Right cardiac atrium (tissue), 5 donors: Measurements from ENCODE around the gene MBP. TPM values are rescaled to one million over a fixed set of nuclear protein-coding genes. Genes with fewer than 3 reads are reported as not detected.

Source experiments
- ATAC-seq, 2 donors: fragments of 200-7000 bp; cut with Tn5 transposase; one replicate each; pipeline versions ENCODE4 v1.8.0 to v1.9.1; 2020; ENCODE audit warnings: moderate library complexity in 2 of 2, mild to moderate bottlenecking in 1 of 2
- DNase-seq, 3 donors: peaks; one replicate each; pipeline ENCODE4 v3.0.0-alpha.2; 2020
- H3K27ac ChIP-seq: one replicate; pipeline ENCODE4 v1.5.1; 2013; ENCODE audit warnings: mild to moderate bottlenecking, low read length, control low read depth, moderate library complexity
- H3K27me3 ChIP-seq: one replicate; pipeline ENCODE4 v1.6.1; 2013; ENCODE audit not compliant: control insufficient read depth, insufficient read depth
- H3K4me1 ChIP-seq: one replicate; pipeline ENCODE4 v1.6.1; 2013; ENCODE audit warnings: low read length; ENCODE audit not compliant: control insufficient read depth, insufficient read depth
- H3K4me3 ChIP-seq: one replicate; pipeline ENCODE4 v1.5.1; 2013; ENCODE audit warnings: low read length, control low read depth
- H3K9me3 ChIP-seq: one replicate; pipeline ENCODE4 v1.6.1; 2013; ENCODE audit warnings: low read length; ENCODE audit not compliant: control insufficient read depth
- WGBS: extraction: QIAGEN DNeasy Blood & Tissue Kit; methylation state at CpG from one replicate; pipeline ENCODE4 v1.1.7; 2013; 5-methylcytosine and 5-hydroxymethylcytosine counted together
- intact Hi-C, 4 donors: fragments of 100-400 bp; cut with DNase I; formaldehyde crosslinking; loops; one replicate each; pipeline versions ENCODE4 v1.11.0 to v1.14.0; 2022 to 2023
- polyA plus RNA-seq: library from polyadenylated mRNA; stranded (reverse); fragments of 200-250 nt; gene quantifications from one replicate; pipeline ENCODE4 v1.2.3, GENCODE V29; 2013
- total RNA-seq, 4 donors: library from RNA; stranded (reverse); fragmentation: NEBNext Ultra II Directional; extraction: Animal tissue kit (Norgen Biotek cat#: 25700); gene quantifications; one replicate each; pipeline ENCODE4 v1.2.1, GENCODE V29; 2021
- donor health status: healthy with polysubstance abuse.
- donor health status: DM: no; HTN: yes; CAD: no.
- donor health status: DM: no; HTN: no; CAD: no.
- donor health status: DM: no; HTN: yes; CAD: no; lungs with severe emphysema.
- donor health status: DM: yes; HTN: yes; CAD: no.

The MBP gene
- total and polyA plus RNA-seq, 5 donors, result 10.5 to 26.4 (median 16.1) TPM

- no peaks in the 10 kb centered on the region for H3K4me1 ChIP-seq
- no peak overlapping the region for H3K27ac ChIP-seq
- intact Hi-C loops, result loop anchor here in 1 of 4 donors (10.0 kb wide), 1 partner anchor 64 kb away; no protein-coding TSS in a partner anchor
- DNase-seq (peak; percentile 60 to 80 (median 72)), ATAC-seq (peak; percentile 79 to 89)
- no peaks in the 10 kb centered on the region for H3K27me3 ChIP-seq
- 36% methylated on average over 7 of the region's 7 CpGs for WGBS
- no peak overlapping the region for H3K4me3 ChIP-seq
- H3K9me3 ChIP-seq, result no peaks in the 10 kb centered on the region
Measured at GRCh38 chr18:77140439-77141109, 8.0 kb upstream of the MBP start.

- H3K4me3 ChIP-seq, result no peak overlapping the region
- intact Hi-C loops, result loop anchor here in 1 of 4 donors (10.0 kb wide), 1 partner anchor 65 kb away; no protein-coding TSS in a partner anchor
- H3K27ac ChIP-seq, result no peak overlapping the region
Measured at GRCh38 chr18:77140030-77140429, 7.4 kb upstream of the MBP start.

GRCh38 chr18:77139619-77140018, 7.0 kb upstream of the MBP start:
- intact Hi-C loops, result loop anchor here in 2 of 4 donors (10.0 kb wide), 1 partner anchor 65 kb away; no protein-coding TSS in a partner anchor
- WGBS, result 84% methylated on average over 5 of the region's 5 CpGs
- no peak for DNase-seq
- H3K27ac ChIP-seq, result no peak overlapping the region
- no peaks in the 10 kb centered on the region for H3K9me3 ChIP-seq
- H3K4me1 ChIP-seq, result no peaks in the 10 kb centered on the region
- H3K4me3 ChIP-seq, result no peak overlapping the region
- no peak for ATAC-seq
- no peaks in the 10 kb centered on the region for H3K27me3 ChIP-seq

More at GRCh38 chr18:77140030-77140429, 7.4 kb upstream of the MBP start:
- ATAC-seq, result no peak
- no peaks in the 10 kb centered on the region for H3K9me3 ChIP-seq
- WGBS, result 71% methylated on average over 5 of the region's 5 CpGs
- no peaks in the 10 kb centered on the region for H3K4me1 ChIP-seq
- no peak for DNase-seq
- no peaks in the 10 kb centered on the region for H3K27me3 ChIP-seq

GRCh38 chr18:77138270-77138669, 5.7 kb upstream of the MBP start:
- H3K9me3 ChIP-seq, result no peaks in the 10 kb centered on the region
- intact Hi-C loops, result loop anchor here in 1 of 4 donors (10.0 kb wide), 1 partner anchor 67 kb away; no protein-coding TSS in a partner anchor
- no peaks in the 10 kb centered on the region for H3K4me1 ChIP-seq
- no peaks in the 10 kb centered on the region for H3K27me3 ChIP-seq
- 74% methylated on average over 10 of the region's 10 CpGs for WGBS
- no peak overlapping the region for H3K4me3 ChIP-seq
- H3K27ac ChIP-seq, result no peak overlapping the region
- ATAC-seq (no peak), DNase-seq (no peak)

GRCh38 chr18:77137851-77138250, 5.3 kb upstream of the MBP start:
- Histone ChIP-seq H3K9me3 (no peaks in the 10 kb centered on the region), H3K27ac (no peak overlapping the region), H3K27me3 (no peaks in the 10 kb centered on the region), H3K4me3 (no peak overlapping the region), H3K4me1 (no peaks in the 10 kb centered on the region)
- ATAC-seq (no peak), DNase-seq (no peak)
- 76% methylated on average over 9 of the region's 9 CpGs for WGBS
- intact Hi-C loops, result loop anchor here in 1 of 4 donors (10.0 kb wide), 1 partner anchor 67 kb away; no protein-coding TSS in a partner anchor

GRCh38 chr18:77136871-77137665, 4.5 kb upstream of the MBP start:
- Histone ChIP-seq H3K4me1 (no peaks in the 10 kb centered on the region), H3K9me3 (no peaks in the 10 kb centered on the region), H3K27me3 (no peaks in the 10 kb centered on the region), H3K27ac (no peak overlapping the region), H3K4me3 (no peak overlapping the region)
- DNase-seq (no peak), ATAC-seq (no peak)
- WGBS, result 86% methylated on average over 15 of the region's 15 CpGs
- intact Hi-C loops, result loop anchor here in 1 of 4 donors (10.0 kb wide), 1 partner anchor 68 kb away; no protein-coding TSS in a partner anchor

- Histone ChIP-seq H3K4me1 (no peaks in the 10 kb centered on the region), H3K27ac (no peak overlapping the region), H3K27me3 (no peaks in the 10 kb centered on the region), H3K9me3 (no peaks in the 10 kb centered on the region), H3K4me3 (no peak overlapping the region)
- ATAC-seq (no peak), DNase-seq (no peak)
- intact Hi-C loops, result loop anchor here in 1 of 4 donors (10.0 kb wide), 1 partner anchor 69 kb away; no protein-coding TSS in a partner anchor
- 76% methylated on average over 8 of the region's 8 CpGs for WGBS
Measured at GRCh38 chr18:77136076-77136718, 3.6 kb upstream of the MBP start.

GRCh38 chr18:77135339-77136075, 2.9 kb upstream of the MBP start:
- ATAC-seq (no peak), DNase-seq (no peak)
- H3K27ac ChIP-seq, result no peak overlapping the region
- 83% methylated on average over 16 of the region's 16 CpGs for WGBS
- H3K4me3 ChIP-seq, result no peak overlapping the region
- intact Hi-C loops, result loop anchor here in 1 of 4 donors (10.0 kb wide), 1 partner anchor 69 kb away; no protein-coding TSS in a partner anchor
- H3K27me3 ChIP-seq, result no peaks in the 10 kb centered on the region
- no peaks in the 10 kb centered on the region for H3K9me3 ChIP-seq
- H3K4me1 ChIP-seq, result no peaks in the 10 kb centered on the region

GRCh38 chr18:77134611-77135010, 2.0 kb upstream of the MBP start:
- WGBS, result 78% methylated on average over 4 of the region's 4 CpGs
- Histone ChIP-seq H3K27me3 (no peaks in the 10 kb centered on the region), H3K4me3 (no peak overlapping the region), H3K4me1 (peaks cover 3% of the 10 kb centered on the region), H3K9me3 (no peaks in the 10 kb centered on the region), H3K27ac (no peak overlapping the region)
- intact Hi-C loops, result loop anchor here in 2 of 4 donors (5.0 to 10.0 kb wide), 2 partner anchors 67 to 70 kb away; no protein-coding TSS in a partner anchor
- no peak for ATAC-seq
- DNase-seq, result no peak

- Histone ChIP-seq H3K4me3 (no peak overlapping the region), H3K4me1 (peaks cover 3% of the 10 kb centered on the region), H3K27ac (no peak overlapping the region), H3K27me3 (no peaks in the 10 kb centered on the region), H3K9me3 (no peaks in the 10 kb centered on the region)
- intact Hi-C loops, result loop anchor here in 2 of 4 donors (5.0 to 10.0 kb wide), 2 partner anchors 67 to 71 kb away; no protein-coding TSS in a partner anchor
- ATAC-seq (peak; percentile 33 to 34), DNase-seq (peak; percentile 42 to 84 (median 77))
- 38% methylated on average over 12 of the region's 12 CpGs for WGBS
Measured at GRCh38 chr18:77133835-77134496, 1.4 kb upstream of the MBP start.
